ENCODE measurements around the gene YIPF1.
A peak's percentile ranks its signal among the peaks of the same experiment; 100 is the strongest.
"Not testable (repeated sequence)": the region's sequence is repeated elsewhere in the genome, so short reads cannot be mapped to it uniquely, and the experiment has no call there.

YIPF1 gene

GRCh38 chr1:53894644-53895043, 5.0 kb upstream of the YIPF1 start:
- DNase-seq (ENCODE audit: low read depth) = no peak

GRCh38 chr1:53893999-53894636, 4.5 kb upstream of the YIPF1 start, which contains the start of gene DIO1:
Gene DIO1, plus strand, starts transcription at chr1:53894187. Its CDS starts 24 bp downstream, at chr1:53894211.
- DNase-seq (ENCODE audit: low read depth) = no peak

- no peak for DNase-seq (ENCODE audit: low read depth)
Observed at GRCh38 chr1:53892911-53893310, 3.3 kb upstream of the YIPF1 start.

GRCh38 chr1:53891678-53892077, 2.1 kb upstream of the YIPF1 start:
- no peak for DNase-seq (ENCODE audit: low read depth)

GRCh38 chr1:53891018-53891417, 1.4 kb upstream of the YIPF1 start:
- DNase-seq (ENCODE audit: low read depth) = no peak

GRCh38 chr1:53890522-53890941, 935 bp upstream of the YIPF1 start:
- no peak for DNase-seq (ENCODE audit: low read depth)

GRCh38 chr1:53888681-53889080, 916 bp downstream of the YIPF1 start:
- DNase-seq (ENCODE audit: low read depth) = no peak

- DNase-seq (ENCODE audit: low read depth) = not testable (repeated sequence)
Observed at GRCh38 chr1:53883600-53883999, 6.0 kb downstream of the YIPF1 start.

GRCh38 chr1:53881853-53882252, 7.7 kb downstream of the YIPF1 start:
- DNase-seq (ENCODE audit: low read depth) = not testable (repeated sequence)

GRCh38 chr1:53878492-53879105, 11.0 kb downstream of the YIPF1 start:
- no peak for DNase-seq (ENCODE audit: low read depth)

GRCh38 chr1:53875150-53875549, 14.4 kb downstream of the YIPF1 start:
- not testable (repeated sequence) for DNase-seq (ENCODE audit: low read depth)

GRCh38 chr1:53871773-53872484, 17.7 kb downstream of the YIPF1 start:
- no peak for DNase-seq (ENCODE audit: low read depth)

- no peak for DNase-seq (ENCODE audit: low read depth)
Observed at GRCh38 chr1:53871221-53871620, 18.4 kb downstream of the YIPF1 start.

GRCh38 chr1:53869454-53870117, 20.0 kb downstream of the YIPF1 start:
- DNase-seq (ENCODE audit: low read depth) = no peak

GRCh38 chr1:53868565-53868964, 21.0 kb downstream of the YIPF1 start:
- DNase-seq (ENCODE audit: low read depth) = no peak

GRCh38 chr1:53862507-53862906, 27.1 kb downstream of the YIPF1 start:
- no peak for DNase-seq (ENCODE audit: low read depth)

GRCh38 chr1:53860967-53861411, 28.6 kb downstream of the YIPF1 start:
- DNase-seq (ENCODE audit: low read depth) = peak; percentile 11

- no peak for DNase-seq (ENCODE audit: low read depth)
Observed at GRCh38 chr1:53851571-53852285, 37.9 kb downstream of the YIPF1 start.

- DNase-seq (ENCODE audit: low read depth) = no peak
Observed at GRCh38 chr1:53850082-53850673, 39.4 kb downstream of the YIPF1 start.

GRCh38 chr1:53847980-53848379, 41.6 kb downstream of the YIPF1 start:
- DNase-seq (ENCODE audit: low read depth) = no peak

GRCh38 chr1:53842347-53842746, 47.2 kb downstream of the YIPF1 start:
- DNase-seq (ENCODE audit: low read depth) = no peak

GRCh38 chr1:53838654-53838974, 51.0 kb downstream of the YIPF1 start:
- DNase-seq (ENCODE audit: low read depth) = no peak
